ENCODE data around the gene PHF3. TPM values are rescaled to one million over a fixed set of nuclear protein-coding genes. Genes with fewer than 3 reads are reported as not detected.
"Not testable (repeated sequence)": the region's sequence is repeated elsewhere in the genome, so short reads cannot be mapped to it uniquely, and the experiment has no call there.

PHF3 gene
- total RNA-seq, 1 donor from 2014 or later = 38.7 TPM

GRCh38 chr6:63750400-63750799 is 114.8 kb downstream of the PHF3 start:
- Mint-ChIP-seq H3K27ac (ENCODE audit: unreplicated experiment) (no peak overlapping the region), H3K9me3 (ENCODE audit: unreplicated experiment) (peaks cover 2% of the 10 kb centered on the region), H3K27me3 (ENCODE audit: unreplicated experiment) (peaks cover 2% of the 10 kb centered on the region), H3K4me1 (ENCODE audit: low read depth, unreplicated experiment) (no peaks in the 10 kb centered on the region), H3K4me3 (ENCODE audit: unreplicated experiment) (no peak overlapping the region), H3K36me3 (ENCODE audit: unreplicated experiment) (peaks cover 13% of the 10 kb centered on the region)
- no peak for DNase-seq
- TF ChIP-seq, protein P1, sequence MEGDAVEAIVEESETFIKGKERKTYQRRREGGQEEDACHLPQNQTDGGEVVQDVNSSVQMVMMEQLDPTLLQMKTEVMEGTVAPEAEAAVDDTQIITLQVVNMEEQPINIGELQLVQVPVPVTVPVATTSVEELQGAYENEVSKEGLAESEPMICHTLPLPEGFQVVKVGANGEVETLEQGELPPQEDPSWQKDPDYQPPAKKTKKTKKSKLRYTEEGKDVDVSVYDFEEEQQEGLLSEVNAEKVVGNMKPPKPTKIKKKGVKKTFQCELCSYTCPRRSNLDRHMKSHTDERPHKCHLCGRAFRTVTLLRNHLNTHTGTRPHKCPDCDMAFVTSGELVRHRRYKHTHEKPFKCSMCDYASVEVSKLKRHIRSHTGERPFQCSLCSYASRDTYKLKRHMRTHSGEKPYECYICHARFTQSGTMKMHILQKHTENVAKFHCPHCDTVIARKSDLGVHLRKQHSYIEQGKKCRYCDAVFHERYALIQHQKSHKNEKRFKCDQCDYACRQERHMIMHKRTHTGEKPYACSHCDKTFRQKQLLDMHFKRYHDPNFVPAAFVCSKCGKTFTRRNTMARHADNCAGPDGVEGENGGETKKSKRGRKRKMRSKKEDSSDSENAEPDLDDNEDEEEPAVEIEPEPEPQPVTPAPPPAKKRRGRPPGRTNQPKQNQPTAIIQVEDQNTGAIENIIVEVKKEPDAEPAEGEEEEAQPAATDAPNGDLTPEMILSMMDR (IDR thresholded peaks at IDR 0.05; ENCODE audit: partially characterized antibody, unreplicated experiment) = no peak

- not testable (repeated sequence) for H3K4me3 Mint-ChIP-seq (ENCODE audit: unreplicated experiment); DNase-seq; H3K27ac Mint-ChIP-seq (ENCODE audit: unreplicated experiment); H3K36me3 Mint-ChIP-seq (ENCODE audit: unreplicated experiment); H3K9me3 Mint-ChIP-seq (ENCODE audit: unreplicated experiment); H3K27me3 Mint-ChIP-seq (ENCODE audit: unreplicated experiment); H3K4me1 Mint-ChIP-seq (ENCODE audit: low read depth, unreplicated experiment)
These were observed 121.7 kb downstream of the PHF3 start for GRCh38 chr6:63757275-63757674.

- H3K27me3 Mint-ChIP-seq (ENCODE audit: unreplicated experiment) = peaks cover 1% of the 10 kb centered on the region
- H3K4me3 Mint-ChIP-seq (ENCODE audit: unreplicated experiment) = no peak overlapping the region
- DNase-seq = no peak
- peaks cover 3% of the 10 kb centered on the region for H3K9me3 Mint-ChIP-seq (ENCODE audit: unreplicated experiment)
- TF ChIP-seq, protein P1 (IDR thresholded peaks at IDR 0.05; ENCODE audit: partially characterized antibody, unreplicated experiment) = no peak
- no peak overlapping the region for H3K27ac Mint-ChIP-seq (ENCODE audit: unreplicated experiment)
- no peaks in the 10 kb centered on the region for H3K4me1 Mint-ChIP-seq (ENCODE audit: low read depth, unreplicated experiment)
- peaks cover 9% of the 10 kb centered on the region for H3K36me3 Mint-ChIP-seq (ENCODE audit: unreplicated experiment)
These were observed 122.2 kb downstream of the PHF3 start for GRCh38 chr6:63757826-63758225.

- H3K4me3 Mint-ChIP-seq (ENCODE audit: unreplicated experiment) = no peak overlapping the region
These were observed 124.1 kb downstream of the PHF3 start for GRCh38 chr6:63759605-63760105.

DNA sequence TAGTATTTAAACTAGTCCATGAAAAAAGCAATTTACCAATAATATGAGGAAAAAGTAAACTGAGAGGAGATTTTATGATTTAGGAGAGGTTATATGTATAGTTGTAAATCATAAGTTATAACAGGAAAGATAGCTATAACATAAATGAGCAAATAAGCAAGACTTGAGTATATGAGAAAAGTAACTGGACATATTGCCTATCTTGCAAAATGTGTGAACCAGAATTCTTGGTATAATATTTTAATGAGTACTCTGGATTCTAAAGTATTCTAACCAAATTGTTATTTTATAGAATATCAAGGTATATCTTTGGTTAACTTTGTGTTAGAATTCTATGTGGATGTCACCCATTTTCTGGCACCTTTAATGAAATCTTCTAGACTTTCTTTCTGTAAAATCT is 124.6 kb downstream of the PHF3 start:
- H3K27me3 Mint-ChIP-seq (ENCODE audit: unreplicated experiment) = no peaks in the 10 kb centered on the region
- TF ChIP-seq, protein P1 (IDR thresholded peaks at IDR 0.05; ENCODE audit: partially characterized antibody, unreplicated experiment) = no peak
- H3K4me3 Mint-ChIP-seq (ENCODE audit: unreplicated experiment) = no peak overlapping the region
- H3K4me1 Mint-ChIP-seq (ENCODE audit: low read depth, unreplicated experiment) = no peaks in the 10 kb centered on the region
- peaks cover 9% of the 10 kb centered on the region for H3K36me3 Mint-ChIP-seq (ENCODE audit: unreplicated experiment)
- no peak for DNase-seq
- peaks cover 1% of the 10 kb centered on the region for H3K9me3 Mint-ChIP-seq (ENCODE audit: unreplicated experiment)
- H3K27ac Mint-ChIP-seq (ENCODE audit: unreplicated experiment) = no peak overlapping the region

More at GRCh38 chr6:63759605-63760105, 124.1 kb downstream of the PHF3 start:
- H3K27ac Mint-ChIP-seq (ENCODE audit: unreplicated experiment) = no peak overlapping the region
- no peak for DNase-seq
- peaks cover 3% of the 10 kb centered on the region for H3K9me3 Mint-ChIP-seq (ENCODE audit: unreplicated experiment)
- H3K27me3 Mint-ChIP-seq (ENCODE audit: unreplicated experiment) = no peaks in the 10 kb centered on the region
- TF ChIP-seq, protein P1 (IDR thresholded peaks at IDR 0.05; ENCODE audit: partially characterized antibody, unreplicated experiment) = no peak
- H3K36me3 Mint-ChIP-seq (ENCODE audit: unreplicated experiment) = peaks cover 9% of the 10 kb centered on the region
- H3K4me1 Mint-ChIP-seq (ENCODE audit: low read depth, unreplicated experiment) = no peaks in the 10 kb centered on the region
